Measurements from ENCODE around the gene SAMD14. TPM values are rescaled to one million over a fixed set of nuclear protein-coding genes. Genes with fewer than 3 reads are reported as not detected.
"Not testable (repeated sequence)": the region's sequence is repeated elsewhere in the genome, so short reads cannot be mapped to it uniquely, and the experiment has no call there.

Gene SAMD14
- total RNA-seq, 1 donor, result 2.5 TPM

- Histone ChIP-seq H4K20me1 (ENCODE audit: insufficient read depth, low read length) (no peaks in the 10 kb centered on the region), H3K9me3 (ENCODE audit: low read depth, low read length) (no peaks in the 10 kb centered on the region), H3K27ac (ENCODE audit: low read depth, low read length) (peak overlapping the region; percentile 95), H3K36me3 (ENCODE audit: insufficient read depth, low read length) (peaks cover 33% of the 10 kb centered on the region), H3K27me3 (ENCODE audit: insufficient read depth, low read length) (no peaks in the 10 kb centered on the region), H3K4me2 (ENCODE audit: insufficient read depth, low read length) (peak overlapping the region; percentile 55), H3K79me2 (ENCODE audit: insufficient read depth, low read length) (peaks cover 80% of the 10 kb centered on the region), H3K4me1 (ENCODE audit: insufficient read depth, low read length) (peaks cover 78% of the 10 kb centered on the region), H2AFZ (ENCODE audit: low read length) (no peak overlapping the region), H3K4me3 (ENCODE audit: insufficient read depth, low read length) (no peak overlapping the region)
- no peak for TF ChIP-seq CTCF (IDR thresholded peaks at IDR 0.05; ENCODE audit: extremely low read depth, low read depth, low read length)
- peak; percentile 92 for DNase-seq (ENCODE audit: insufficient read length, low spot score, missing footprints)
Observed at GRCh38 chr17:50063561-50064252, 66.3 kb downstream of the SAMD14 start.

GRCh38 chr17:50062293-50063243 is 67.4 kb downstream of the SAMD14 start:
- H3K36me3 ChIP-seq (ENCODE audit: insufficient read depth, low read length), result peaks cover 23% of the 10 kb centered on the region

GRCh38 chr17:50061713-50062045 is 68.3 kb downstream of the SAMD14 start:
- Histone ChIP-seq H3K36me3 (ENCODE audit: insufficient read depth, low read length) (peaks cover 15% of the 10 kb centered on the region), H3K4me2 (ENCODE audit: insufficient read depth, low read length) (peak overlapping the region; percentile 98), H3K79me2 (ENCODE audit: insufficient read depth, low read length) (peaks cover 82% of the 10 kb centered on the region), H3K27ac (ENCODE audit: low read depth, low read length) (peak overlapping the region; percentile 95), H3K4me1 (ENCODE audit: insufficient read depth, low read length) (peaks cover 93% of the 10 kb centered on the region)
- not testable (repeated sequence) for H3K9me3 ChIP-seq (ENCODE audit: low read depth, low read length); H3K4me3 ChIP-seq (ENCODE audit: insufficient read depth, low read length); DNase-seq (ENCODE audit: insufficient read length, low spot score, missing footprints); H2AFZ ChIP-seq (ENCODE audit: low read length); H3K27me3 ChIP-seq (ENCODE audit: insufficient read depth, low read length); H4K20me1 ChIP-seq (ENCODE audit: insufficient read depth, low read length)

More at GRCh38 chr17:50062293-50063243, 67.4 kb downstream of the SAMD14 start:
- peaks cover 82% of the 10 kb centered on the region for H3K79me2 ChIP-seq (ENCODE audit: insufficient read depth, low read length)
- H3K27me3 ChIP-seq (ENCODE audit: insufficient read depth, low read length), result no peaks in the 10 kb centered on the region
- peaks cover 1% of the 10 kb centered on the region for H4K20me1 ChIP-seq (ENCODE audit: insufficient read depth, low read length)
- peaks cover 89% of the 10 kb centered on the region for H3K4me1 ChIP-seq (ENCODE audit: insufficient read depth, low read length)
- H2AFZ ChIP-seq (ENCODE audit: low read length), result no peak overlapping the region
- no peak for TF ChIP-seq CTCF (IDR thresholded peaks at IDR 0.05; ENCODE audit: extremely low read depth, low read depth, low read length)
- H3K4me3 ChIP-seq (ENCODE audit: insufficient read depth, low read length), result no peak overlapping the region
- peak; percentile 97 for DNase-seq (ENCODE audit: insufficient read length, low spot score, missing footprints)
- peak overlapping the region; percentile 95 for H3K27ac ChIP-seq (ENCODE audit: low read depth, low read length)
- no peaks in the 10 kb centered on the region for H3K9me3 ChIP-seq (ENCODE audit: low read depth, low read length)
- H3K4me2 ChIP-seq (ENCODE audit: insufficient read depth, low read length), result peak overlapping the region; percentile 98

GRCh38 chr17:50060951-50061712 is 68.8 kb downstream of the SAMD14 start:
- peaks cover 5% of the 10 kb centered on the region for H4K20me1 ChIP-seq (ENCODE audit: insufficient read depth, low read length)
- peak; percentile 92 for DNase-seq (ENCODE audit: insufficient read length, low spot score, missing footprints)
- peak overlapping the region; percentile 2 for H3K4me3 ChIP-seq (ENCODE audit: insufficient read depth, low read length)

More at GRCh38 chr17:50060951-50061712, 68.8 kb downstream of the SAMD14 start:
- peaks cover 82% of the 10 kb centered on the region for H3K79me2 ChIP-seq (ENCODE audit: insufficient read depth, low read length)
- H3K27me3 ChIP-seq (ENCODE audit: insufficient read depth, low read length), result no peaks in the 10 kb centered on the region
- H3K9me3 ChIP-seq (ENCODE audit: low read depth, low read length), result no peaks in the 10 kb centered on the region
- no peak for TF ChIP-seq CTCF (IDR thresholded peaks at IDR 0.05; ENCODE audit: extremely low read depth, low read depth, low read length)
- peak overlapping the region; percentile 95 for H3K27ac ChIP-seq (ENCODE audit: low read depth, low read length)
- H3K36me3 ChIP-seq (ENCODE audit: insufficient read depth, low read length), result peaks cover 10% of the 10 kb centered on the region
- peak overlapping the region; percentile 98 for H3K4me2 ChIP-seq (ENCODE audit: insufficient read depth, low read length)
- no peak overlapping the region for H2AFZ ChIP-seq (ENCODE audit: low read length)
- peaks cover 88% of the 10 kb centered on the region for H3K4me1 ChIP-seq (ENCODE audit: insufficient read depth, low read length)
